Measurements from ENCODE around the gene SNED1.

- TF ChIP-seq CTCF (conservative IDR thresholded peaks at IDR 0.05 in 1 of 2, IDR thresholded peaks at IDR 0.05 in 1 of 2; ENCODE audit: low read depth in 1 of 2, low read length in 2 of 2): no peak
- no peak for TF ChIP-seq EZH2 (IDR thresholded peaks at IDR 0.05; ENCODE audit: low read length, missing control alignments)
These were observed 27.6 kb upstream of the SNED1 start for GRCh38 chr2:240970816-240971215.
